ENCODE measurements around the gene SMOC1.

SMOC1 gene

GRCh38 chr14:69879175-69880043, at the start of gene SMOC1:
Gene SMOC1, plus strand, starts transcription at chr14:69879416. Its CDS starts 263 bp downstream, at chr14:69879679.
- DNase-seq (ENCODE audit: low spot score): no peak

GRCh38 chr14:69838881-69839416, 40.3 kb upstream of the SMOC1 start:
- DNase-seq (ENCODE audit: low spot score): no peak

DNA sequence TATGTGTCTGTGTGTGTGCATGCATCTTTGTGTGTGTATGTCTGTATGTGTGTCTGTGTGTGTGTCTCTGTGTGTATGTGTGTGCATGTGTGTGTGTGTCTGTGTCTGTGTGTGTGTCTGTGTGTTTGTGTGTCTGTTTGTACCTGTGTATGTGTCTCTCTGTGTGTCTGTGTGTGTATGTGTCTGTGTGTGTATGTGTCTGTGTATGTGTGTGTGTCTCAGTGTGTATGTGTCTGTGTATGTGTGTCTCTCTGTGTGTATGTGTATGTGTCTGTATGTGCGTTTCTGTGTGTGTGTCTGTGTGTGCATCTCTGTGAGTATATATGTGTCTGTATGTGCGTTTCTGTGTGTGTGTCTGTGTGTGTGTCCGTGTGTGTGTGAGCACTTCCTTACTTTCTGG, 39.6 kb upstream of the SMOC1 start:
- no peak for DNase-seq (ENCODE audit: low spot score)

GRCh38 chr14:69841656-69842055, 37.6 kb upstream of the SMOC1 start:
- DNase-seq (ENCODE audit: low spot score): no peak

DNA sequence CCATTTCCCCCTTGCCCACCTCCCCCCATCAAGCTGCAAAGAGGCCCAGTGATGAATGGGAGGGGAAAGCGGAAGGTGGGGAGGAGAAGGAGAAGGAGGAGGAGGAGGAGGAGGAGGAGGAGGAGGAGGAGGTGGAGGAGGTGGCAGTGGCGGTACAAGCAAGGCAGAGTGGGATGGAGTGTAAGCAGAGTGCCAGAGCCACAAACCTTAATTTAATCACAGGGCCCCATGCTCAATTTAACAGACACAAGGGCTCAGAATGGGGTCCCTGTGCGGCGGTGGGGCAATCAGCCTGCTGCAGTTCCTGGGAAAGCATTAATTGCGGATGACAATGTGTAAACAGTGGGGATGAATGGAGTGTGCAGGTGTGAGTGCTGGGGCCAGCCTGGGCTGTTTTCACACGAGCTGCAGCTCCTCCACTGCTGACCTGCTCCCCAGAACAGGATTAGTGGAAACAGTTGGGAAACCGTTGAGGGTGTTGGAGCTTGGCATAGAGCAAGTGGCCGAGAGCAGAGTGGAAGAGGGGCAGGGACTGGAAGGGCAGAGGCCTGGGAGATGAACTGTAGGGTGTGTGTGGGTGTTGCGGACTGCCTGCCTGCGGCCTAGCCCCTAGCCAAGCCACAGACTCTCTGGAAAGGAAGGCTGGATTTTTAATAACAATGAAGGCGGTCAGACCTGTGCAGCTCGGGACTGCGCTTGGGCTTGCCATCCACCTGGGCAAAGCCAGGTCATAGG, 36.4 kb upstream of the SMOC1 start:
- DNase-seq (ENCODE audit: low spot score): no peak

GRCh38 chr14:69844171-69844570, 35.0 kb upstream of the SMOC1 start:
- DNase-seq (ENCODE audit: low spot score): no peak

GRCh38 chr14:69845050-69845581, 34.1 kb upstream of the SMOC1 start:
- DNase-seq (ENCODE audit: low spot score): no peak

- no peak for DNase-seq (ENCODE audit: low spot score)
These were observed 33.4 kb upstream of the SMOC1 start for GRCh38 chr14:69845787-69846186.

- no peak for DNase-seq (ENCODE audit: low spot score)
These were observed 31.1 kb upstream of the SMOC1 start for GRCh38 chr14:69848156-69848555.

DNA sequence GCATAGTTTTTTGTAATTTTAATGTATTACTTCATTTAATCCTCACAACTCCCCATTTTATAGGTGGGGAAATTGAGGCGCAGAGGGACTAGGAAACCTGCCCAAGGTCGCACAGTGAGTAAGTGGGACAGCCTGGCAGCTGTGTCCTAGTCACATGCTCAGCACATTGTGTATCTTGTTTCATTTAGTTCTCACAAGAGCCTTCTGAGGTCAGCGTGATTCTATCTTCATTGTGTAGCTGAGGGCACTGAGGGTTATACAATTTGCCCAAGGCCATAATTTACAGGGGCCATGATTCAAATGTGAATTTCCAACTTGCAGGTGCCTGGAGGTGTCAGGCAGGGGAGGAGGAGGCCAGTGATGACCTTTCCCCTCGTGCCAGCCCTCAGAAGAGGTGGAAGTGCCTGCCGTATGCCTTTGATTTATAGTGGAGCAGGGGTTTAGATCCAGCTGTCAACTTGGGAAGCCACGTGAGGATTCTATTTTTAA, 30.3 kb upstream of the SMOC1 start:
- DNase-seq (ENCODE audit: low spot score): no peak

- DNase-seq (ENCODE audit: low spot score): no peak
These were observed 29.0 kb upstream of the SMOC1 start for GRCh38 chr14:69850086-69850735.

DNA sequence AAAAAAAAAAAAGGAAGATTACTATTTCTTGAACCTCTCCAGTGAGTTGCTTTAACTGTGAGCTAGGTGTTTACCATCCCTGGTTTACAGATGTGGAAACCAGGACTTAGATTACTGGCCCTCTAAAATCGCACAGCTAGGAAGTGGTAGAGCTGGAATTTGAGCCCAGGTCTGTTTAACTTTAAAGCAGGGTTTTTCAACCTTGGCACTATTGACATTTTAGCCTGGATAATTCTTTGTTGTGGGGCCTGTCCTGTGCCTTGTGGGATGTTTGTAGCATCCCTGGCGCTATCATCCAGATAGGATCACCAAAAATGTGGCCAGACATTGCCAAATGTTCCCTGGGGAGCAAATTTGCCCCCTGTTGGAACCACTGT, 28.5 kb upstream of the SMOC1 start:
- DNase-seq (ENCODE audit: low spot score): no peak

DNA sequence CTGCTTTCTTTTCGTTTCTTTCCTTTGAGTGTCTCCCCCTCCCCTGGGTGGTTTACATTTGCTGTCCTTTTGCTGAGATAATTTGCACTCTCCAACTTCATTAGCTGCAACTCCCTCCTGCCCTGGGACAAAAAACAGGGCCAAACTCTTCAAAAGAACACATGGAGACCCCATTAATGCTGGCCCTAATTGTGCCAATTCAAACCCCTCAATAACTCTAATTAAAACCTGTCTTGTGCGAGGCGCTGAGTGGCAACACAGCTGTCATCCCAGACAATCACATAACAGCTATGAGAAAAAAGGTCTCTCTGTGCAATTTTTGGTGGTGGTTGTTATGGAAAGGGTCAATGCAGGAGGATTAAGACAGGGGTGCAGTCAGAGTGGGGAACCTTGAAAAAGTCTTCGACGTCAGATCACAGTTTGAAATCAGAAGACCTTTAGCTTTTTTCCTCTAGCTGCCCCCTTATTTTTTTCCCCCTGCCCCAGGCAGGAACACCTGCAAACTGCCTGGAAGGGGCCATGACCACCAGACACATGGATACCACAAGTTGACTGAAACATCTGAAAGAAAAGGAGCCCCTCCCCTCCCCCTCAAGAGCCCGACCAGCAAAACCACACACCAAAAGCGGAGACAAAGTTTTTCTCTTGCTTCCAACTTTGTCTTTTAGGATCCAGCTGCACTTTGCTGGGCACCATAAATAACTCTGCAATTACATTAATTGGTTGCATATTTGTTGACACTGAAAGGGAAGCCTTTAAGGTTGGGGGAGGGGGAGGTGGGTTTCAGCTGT, 26.5 kb upstream of the SMOC1 start:
- no peak for DNase-seq (ENCODE audit: low spot score)

DNA sequence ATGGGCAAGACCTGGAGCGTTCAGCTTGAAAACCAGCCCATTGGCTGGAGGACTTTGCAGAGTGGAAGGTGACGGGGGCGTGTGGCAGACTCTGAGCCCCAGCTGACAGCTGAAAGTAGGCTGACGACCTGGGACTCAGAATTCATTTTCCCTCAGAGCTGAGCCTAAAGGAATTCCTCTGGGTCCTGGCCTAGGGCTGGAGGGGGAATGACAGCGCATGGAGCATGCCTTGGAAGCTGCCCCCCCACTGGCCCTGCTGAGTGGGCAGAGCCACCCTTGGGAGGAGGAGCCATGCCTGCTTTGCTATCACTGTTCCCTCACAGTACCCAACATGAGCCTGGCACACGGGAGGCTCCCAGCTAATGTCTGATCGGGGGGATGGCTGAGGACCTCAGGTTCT, 25.4 kb upstream of the SMOC1 start:
- no peak for DNase-seq (ENCODE audit: low spot score)

DNA sequence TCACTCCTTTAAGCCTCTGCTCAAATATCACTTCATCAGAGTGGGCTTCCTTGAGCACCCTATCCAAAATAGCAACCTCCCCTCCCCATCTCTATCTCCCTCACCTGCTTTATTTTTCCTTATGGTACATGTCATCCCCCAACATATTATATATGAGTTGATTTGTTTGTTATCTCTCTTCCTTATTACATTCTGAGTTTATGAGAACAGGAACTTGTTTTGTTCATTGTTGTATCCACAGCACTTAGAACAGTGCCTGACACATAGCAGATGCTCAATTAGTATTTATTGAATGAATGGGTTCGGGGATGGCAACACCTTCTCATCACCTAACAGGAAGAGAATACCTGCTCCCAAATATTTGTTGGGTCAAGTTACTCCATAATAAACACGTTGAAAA, 24.6 kb upstream of the SMOC1 start:
- DNase-seq (ENCODE audit: low spot score): no peak

DNA sequence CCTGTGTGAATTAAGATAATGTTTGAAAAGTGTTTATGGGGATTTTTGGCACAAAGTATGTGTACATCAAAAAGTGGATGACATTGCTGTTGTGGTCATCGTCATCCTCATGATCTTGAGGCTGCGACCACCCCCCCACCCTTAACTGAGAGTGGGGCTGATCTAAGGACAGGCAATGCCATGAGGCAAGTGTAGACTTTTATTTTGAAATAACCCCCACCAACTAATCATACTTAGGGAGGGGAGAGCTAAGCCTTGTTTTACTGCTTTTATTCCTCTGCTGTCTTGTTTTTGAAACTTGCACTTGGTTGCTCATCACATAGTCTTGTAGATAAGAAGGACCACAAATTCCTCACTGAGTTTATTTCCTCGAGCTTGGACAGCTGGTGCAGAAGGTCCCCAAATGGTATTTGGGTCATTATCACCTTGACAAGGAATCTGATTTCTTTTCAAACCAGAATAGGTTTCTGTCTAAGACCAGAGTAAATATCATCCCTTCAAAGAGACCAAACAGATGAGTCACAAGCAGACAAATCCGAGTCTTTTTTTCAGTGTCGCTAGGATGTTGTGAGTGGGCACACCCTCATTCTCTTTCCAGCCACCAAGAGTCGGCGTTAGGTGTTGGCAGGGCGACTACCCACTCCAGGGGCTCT, 23.9 kb upstream of the SMOC1 start:
- DNase-seq (ENCODE audit: low spot score): no peak

- DNase-seq (ENCODE audit: low spot score): no peak
These were observed 20.4 kb upstream of the SMOC1 start for GRCh38 chr14:69858801-69859200.

- no peak for DNase-seq (ENCODE audit: low spot score)
These were observed 19.6 kb upstream of the SMOC1 start for GRCh38 chr14:69859591-69859990.

- DNase-seq (ENCODE audit: low spot score): no peak
These were observed 19.0 kb upstream of the SMOC1 start for GRCh38 chr14:69860221-69860620.

DNA sequence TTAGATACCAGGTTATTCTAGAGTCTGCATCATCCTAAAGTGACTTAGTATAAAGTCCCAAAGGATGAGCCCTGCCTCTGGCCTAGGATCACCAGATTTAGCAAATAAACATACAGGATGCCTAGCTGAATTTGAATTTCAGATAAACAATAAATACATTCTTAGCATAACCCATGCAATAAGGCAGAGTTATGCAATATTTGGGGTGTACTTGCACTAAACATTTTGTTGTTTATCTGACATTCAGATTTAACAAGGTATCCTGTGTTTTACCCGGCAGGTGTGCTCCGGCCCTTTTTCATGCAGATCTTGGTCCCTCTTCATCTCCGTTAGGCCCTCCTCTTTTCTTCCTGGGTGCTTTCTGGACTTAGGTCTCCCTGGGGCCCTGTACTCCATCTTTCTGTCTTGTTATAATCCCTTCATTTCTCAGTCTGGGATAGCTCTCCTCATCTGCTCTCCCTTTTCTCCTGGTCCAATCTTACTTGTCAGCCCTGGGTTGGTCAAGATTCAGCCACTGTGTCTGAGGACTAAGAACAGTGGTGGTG, 18.1 kb upstream of the SMOC1 start:
- no peak for DNase-seq (ENCODE audit: low spot score)

DNA sequence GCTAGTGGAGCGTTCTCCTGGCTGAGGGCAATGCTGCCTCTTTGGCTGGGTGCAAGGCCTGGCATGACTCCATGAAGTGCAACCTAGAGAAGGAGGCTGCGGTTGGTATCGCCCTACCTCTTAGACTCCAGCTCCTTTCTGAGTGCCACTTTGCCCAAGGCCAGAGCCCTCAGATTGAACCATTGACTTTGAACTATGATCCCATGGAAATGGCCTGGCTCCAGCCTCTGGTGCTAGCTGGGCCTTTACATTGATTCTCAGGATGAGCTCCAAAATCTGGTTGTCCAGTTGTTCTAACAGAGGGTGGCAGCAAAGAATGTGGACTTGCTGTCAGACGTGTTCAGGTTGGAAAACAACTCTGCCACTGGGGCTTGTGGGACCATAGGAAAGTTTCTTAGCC, 16.1 kb upstream of the SMOC1 start:
- no peak for DNase-seq (ENCODE audit: low spot score)
